GDM1 (cell line): ENCODE measurements around the gene SPESP1.

Source experiments
- DNase-seq: peaks from one replicate; lab custom pipeline; 2025; lab: John Stamatoyannopoulos, UW

SPESP1 gene

DNA sequence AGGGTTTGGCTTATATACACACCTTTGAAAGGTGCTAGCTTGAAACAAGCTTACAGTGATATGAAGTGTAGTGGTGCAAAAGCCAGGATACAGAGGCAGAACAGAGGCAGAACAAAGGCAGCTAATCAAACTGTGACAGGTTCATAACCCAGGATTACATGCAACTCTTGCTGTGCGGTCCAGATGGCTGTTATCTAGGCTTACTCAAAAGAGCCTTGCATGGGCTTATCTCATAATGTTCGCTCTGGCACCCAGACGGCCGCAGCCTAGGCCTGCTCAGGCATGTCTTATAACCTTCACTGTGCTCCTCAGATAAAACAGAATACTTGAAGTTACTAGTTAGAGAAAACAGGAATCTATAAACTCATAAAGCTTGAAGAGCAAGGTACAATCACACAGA is 61.4 kb downstream of the SPESP1 start:
- no peak for DNase-seq

DNA sequence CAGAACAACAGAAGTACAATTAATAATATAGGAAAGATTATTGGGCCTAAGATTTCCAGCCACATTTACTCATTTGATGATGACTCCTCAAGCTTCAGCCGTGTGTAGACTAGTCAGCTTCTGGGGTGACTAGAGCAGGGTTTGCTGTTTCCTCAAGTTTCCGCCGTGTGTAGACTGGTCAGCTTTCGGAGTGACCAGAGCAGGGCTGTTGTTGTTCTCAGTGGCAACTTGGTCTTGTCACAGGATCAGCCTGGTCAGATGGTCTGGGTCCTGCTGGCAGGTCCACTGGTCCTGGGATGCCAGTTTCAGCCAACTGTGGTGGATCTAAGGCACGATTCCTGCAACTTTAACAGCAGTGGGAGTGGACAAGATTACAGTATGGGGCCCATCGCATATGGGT is 62.4 kb downstream of the SPESP1 start:
- no peak for DNase-seq

DNA sequence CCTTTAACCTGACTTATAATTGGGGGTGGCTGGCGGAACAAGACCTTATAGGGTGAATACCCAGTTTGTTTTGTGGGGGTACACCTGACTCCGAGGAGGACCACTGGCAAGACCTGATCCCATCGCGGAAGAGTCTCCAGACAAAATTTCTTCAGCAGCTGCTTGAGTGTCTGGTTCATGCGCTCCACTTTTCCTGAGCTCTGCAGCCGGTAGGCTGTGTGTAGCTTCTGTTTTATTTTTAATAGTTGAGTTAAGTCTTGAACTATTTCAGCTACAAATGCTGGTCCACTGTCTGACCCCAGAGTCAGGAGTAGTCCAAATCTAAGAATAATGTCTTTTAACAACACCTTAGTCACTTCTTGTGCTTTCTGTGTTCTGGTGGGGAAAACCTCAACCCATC is 63.0 kb downstream of the SPESP1 start:
- DNase-seq: no peak

DNA sequence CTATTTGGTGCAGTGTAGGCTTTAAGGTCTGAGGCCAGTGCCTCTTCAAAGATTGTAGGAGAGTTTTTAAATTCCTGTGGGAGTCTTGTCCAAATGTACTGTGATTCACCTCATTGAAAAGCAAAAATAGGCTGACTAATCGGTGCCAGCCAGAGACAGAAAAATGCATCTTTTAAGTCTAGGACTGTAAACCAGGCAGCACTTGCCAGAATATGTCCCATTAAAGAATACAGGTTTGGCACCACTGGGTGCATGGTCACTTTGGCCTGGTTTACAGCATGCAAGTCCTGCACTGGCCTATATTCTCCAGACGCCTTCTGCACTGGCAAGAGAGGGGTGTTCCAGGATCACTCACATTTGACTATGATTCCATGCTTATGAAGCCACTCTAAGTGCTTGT is 63.8 kb downstream of the SPESP1 start:
- no peak for DNase-seq

DNA sequence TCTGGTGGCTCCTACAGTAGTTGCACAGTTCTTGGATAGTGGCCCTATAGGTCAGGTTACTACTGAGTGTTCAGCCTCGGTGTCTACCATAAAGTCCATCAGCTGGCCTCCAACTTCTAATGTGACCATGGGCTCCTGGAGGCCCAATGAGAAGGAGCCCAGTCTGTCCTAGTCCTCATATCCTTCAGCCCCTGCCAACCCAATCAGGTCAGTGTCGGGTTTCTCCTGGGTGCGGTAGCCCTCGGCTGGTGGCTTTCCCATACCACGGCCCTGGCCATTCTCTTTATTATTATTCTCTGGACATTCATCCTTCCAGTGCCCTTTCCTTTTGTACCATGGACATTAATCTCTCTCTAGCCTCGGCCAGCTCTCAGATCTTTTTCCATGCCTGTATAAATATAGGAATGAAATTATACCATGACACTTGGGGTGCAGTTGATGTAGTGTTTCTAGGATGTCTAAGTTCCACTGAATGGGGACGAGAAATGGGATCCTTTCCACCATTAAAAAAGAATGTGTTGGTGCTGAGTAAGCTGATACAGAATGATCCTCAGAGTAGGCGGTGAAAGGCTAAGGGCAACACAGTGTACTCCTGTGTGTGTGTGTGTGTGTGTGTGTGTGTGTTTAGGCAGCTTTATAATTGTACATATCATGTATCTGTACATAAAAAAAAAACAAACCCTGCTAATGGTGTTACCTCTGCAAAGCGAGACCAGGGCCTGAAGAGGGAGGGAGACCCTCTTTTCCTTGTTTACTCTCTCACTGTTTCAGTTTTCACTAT is 64.8 kb downstream of the SPESP1 start:
- DNase-seq: no peak
